GM11168 (cell line): ENCODE measurements around the gene MYEOV.

Experiments
- in situ Hi-C: fragments of 300-500 bp; cut with MboI; formaldehyde crosslinking; loops from one replicate; pipeline ENCODE4 v1.12.0; 2022; ENCODE audit warnings: low sequenced_read_pairs; ENCODE audit not compliant: unreplicated experiment

MYEOV gene

GRCh38 chr11:69299572-69299971 is 5.6 kb downstream of the MYEOV start:
- in situ Hi-C loops = loop anchor here (10.0 kb wide), 1 partner anchor 355 kb away; no protein-coding TSS in a partner anchor

- in situ Hi-C loops = no loop called here
Observed at GRCh38 chr11:69300120-69301060, 6.4 kb downstream of the MYEOV start.

- in situ Hi-C loops = no loop called here
Observed at GRCh38 chr11:69301081-69301454, 7.1 kb downstream of the MYEOV start.

- in situ Hi-C loops = no loop called here
Observed at GRCh38 chr11:69301455-69302401, 7.8 kb downstream of the MYEOV start.

GRCh38 chr11:69302447-69303020 is 8.6 kb downstream of the MYEOV start:
- in situ Hi-C loops = no loop called here

- in situ Hi-C loops = no loop called here
Observed at GRCh38 chr11:69303427-69303826, 9.5 kb downstream of the MYEOV start.

GRCh38 chr11:69304258-69304657 is 10.3 kb downstream of the MYEOV start:
- in situ Hi-C loops = no loop called here

GRCh38 chr11:69304686-69305085 is 10.7 kb downstream of the MYEOV start:
- in situ Hi-C loops = no loop called here

- in situ Hi-C loops = no loop called here
Observed at GRCh38 chr11:69305885-69306540, 12.1 kb downstream of the MYEOV start.

GRCh38 chr11:69306821-69307220 is 12.9 kb downstream of the MYEOV start:
- in situ Hi-C loops = no loop called here

- in situ Hi-C loops = no loop called here
Observed at GRCh38 chr11:69307421-69307820, 13.5 kb downstream of the MYEOV start.

GRCh38 chr11:69307871-69308431 is 14.0 kb downstream of the MYEOV start:
- in situ Hi-C loops = no loop called here

GRCh38 chr11:69308491-69308911 is 14.5 kb downstream of the MYEOV start:
- in situ Hi-C loops = no loop called here

GRCh38 chr11:69308936-69309615 is 15.1 kb downstream of the MYEOV start:
- in situ Hi-C loops = no loop called here

- in situ Hi-C loops = no loop called here
Observed at GRCh38 chr11:69309631-69310280, 15.8 kb downstream of the MYEOV start.

GRCh38 chr11:69310351-69310750 is 16.4 kb downstream of the MYEOV start:
- in situ Hi-C loops = no loop called here

GRCh38 chr11:69310934-69311766 is 17.2 kb downstream of the MYEOV start:
- in situ Hi-C loops = no loop called here
